Vagina (tissue), 2 donors: ENCODE results near the gene DCTD.

ENCODE experiments used
- POLR2A ChIP-seq, 2 donors: fragments of 450-650 bp; IDR thresholded peaks; one replicate each; pipeline ENCODE4 v1.6.1; 2017; ENCODE audit warnings: antibody characterized with exemption in 2 of 2, mild to moderate bottlenecking in 2 of 2, moderate library complexity in 2 of 2
- TF ChIP-seq, protein P1 (sequence below), 3 experiments: fragments of 450-650 bp in 2 of 3; fragments of 200-600 bp in 1 of 3; sonication (generic) in 1 of 3; IDR thresholded peaks; one replicate each; pipeline ENCODE4 v1.5.1; 2017 to 2019; ENCODE audit warnings: antibody characterized with exemption in 3 of 3, mild to moderate bottlenecking in 2 of 3, moderate library complexity in 2 of 3

DNA sequence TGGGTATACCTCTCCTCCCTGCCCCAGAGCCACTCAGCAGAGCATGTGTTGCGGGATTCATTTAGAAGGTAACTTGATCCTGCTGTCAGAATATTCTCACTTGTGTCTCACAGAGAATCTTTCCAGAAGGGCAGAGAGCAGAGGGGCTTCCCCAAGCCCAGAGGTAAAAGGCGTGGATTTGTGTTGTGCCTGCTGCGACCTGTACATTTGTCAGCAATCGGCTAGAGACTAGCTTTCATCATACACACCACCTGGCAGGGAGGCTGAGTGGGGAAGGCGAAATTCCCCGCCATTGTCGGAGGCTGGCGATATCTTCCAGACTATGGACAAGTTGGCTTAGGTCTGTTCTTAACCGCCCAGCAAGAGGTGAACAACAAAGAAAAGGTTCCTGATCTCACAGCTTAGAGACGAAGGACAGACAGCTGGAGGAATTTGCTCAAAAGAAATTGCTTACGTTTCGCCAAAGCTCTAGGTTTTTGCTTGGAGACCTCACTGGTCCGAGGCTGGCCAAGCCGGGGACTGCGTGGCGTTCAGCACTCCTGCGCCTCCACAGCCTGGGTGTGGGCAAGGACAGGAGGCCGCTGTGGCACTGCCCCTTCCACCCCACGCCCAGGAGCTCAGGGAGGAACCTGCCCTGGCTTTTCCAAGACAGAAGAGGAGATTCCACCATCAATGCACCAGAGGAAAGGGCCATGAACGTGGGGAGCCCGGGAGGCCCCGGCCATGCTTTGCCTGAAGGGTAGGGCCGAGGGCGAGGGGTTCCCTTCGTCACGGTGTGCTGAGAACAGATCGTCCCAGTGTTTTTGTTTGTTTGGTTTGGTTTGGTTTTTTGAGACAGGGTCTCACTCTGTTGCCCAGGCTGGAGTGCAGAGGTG is 69.4 kb downstream of the DCTD start:
- TF ChIP-seq POLR2A (IDR thresholded peaks at IDR 0.05) = no peak
- TF ChIP-seq, protein P1, sequence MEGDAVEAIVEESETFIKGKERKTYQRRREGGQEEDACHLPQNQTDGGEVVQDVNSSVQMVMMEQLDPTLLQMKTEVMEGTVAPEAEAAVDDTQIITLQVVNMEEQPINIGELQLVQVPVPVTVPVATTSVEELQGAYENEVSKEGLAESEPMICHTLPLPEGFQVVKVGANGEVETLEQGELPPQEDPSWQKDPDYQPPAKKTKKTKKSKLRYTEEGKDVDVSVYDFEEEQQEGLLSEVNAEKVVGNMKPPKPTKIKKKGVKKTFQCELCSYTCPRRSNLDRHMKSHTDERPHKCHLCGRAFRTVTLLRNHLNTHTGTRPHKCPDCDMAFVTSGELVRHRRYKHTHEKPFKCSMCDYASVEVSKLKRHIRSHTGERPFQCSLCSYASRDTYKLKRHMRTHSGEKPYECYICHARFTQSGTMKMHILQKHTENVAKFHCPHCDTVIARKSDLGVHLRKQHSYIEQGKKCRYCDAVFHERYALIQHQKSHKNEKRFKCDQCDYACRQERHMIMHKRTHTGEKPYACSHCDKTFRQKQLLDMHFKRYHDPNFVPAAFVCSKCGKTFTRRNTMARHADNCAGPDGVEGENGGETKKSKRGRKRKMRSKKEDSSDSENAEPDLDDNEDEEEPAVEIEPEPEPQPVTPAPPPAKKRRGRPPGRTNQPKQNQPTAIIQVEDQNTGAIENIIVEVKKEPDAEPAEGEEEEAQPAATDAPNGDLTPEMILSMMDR (IDR thresholded peaks at IDR 0.05) = no peak
